ENCODE data around the gene PPCDC.

DNA sequence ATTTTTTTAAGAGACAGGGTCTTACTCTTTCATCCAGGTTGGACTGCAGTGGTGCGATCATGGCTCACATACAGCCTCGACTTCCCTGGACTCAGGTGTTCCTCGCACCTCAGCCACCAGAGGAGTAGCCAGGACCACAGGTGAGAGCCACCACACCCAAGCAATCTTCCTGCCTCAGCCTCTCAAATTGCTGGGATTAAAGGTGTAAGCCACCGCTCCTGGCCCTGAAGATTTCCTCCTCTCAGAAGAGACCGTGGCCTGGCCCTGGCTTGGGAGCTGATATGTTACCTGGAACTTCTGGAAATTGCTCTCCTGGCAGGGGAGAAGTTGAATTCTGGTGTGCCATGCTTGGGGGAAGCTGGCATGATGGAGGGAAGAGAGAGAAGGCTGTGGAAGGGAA is 36.2 kb downstream of the PPCDC start:
- TF ChIP-seq EGR1 (IDR thresholded peaks at IDR 0.05) (no peak), CEBPB (IDR thresholded peaks at IDR 0.05) (no peak), TAF1 (IDR thresholded peaks at IDR 0.05; ENCODE audit: low read depth) (no peak), ZBTB7A (IDR thresholded peaks at IDR 0.05; ENCODE audit: low read depth) (no peak), FOXM1 (IDR thresholded peaks at IDR 0.05; ENCODE audit: borderline replicate concordance, low read depth) (no peak), CREB1 (IDR thresholded peaks at IDR 0.05; ENCODE audit: low read depth) (no peak)
- TF ChIP-seq, protein P1, sequence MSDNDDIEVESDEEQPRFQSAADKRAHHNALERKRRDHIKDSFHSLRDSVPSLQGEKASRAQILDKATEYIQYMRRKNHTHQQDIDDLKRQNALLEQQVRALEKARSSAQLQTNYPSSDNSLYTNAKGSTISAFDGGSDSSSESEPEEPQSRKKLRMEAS (IDR thresholded peaks at IDR 0.05), result no peak

All from Ishikawa (cell line).